Limb (tissue), 2 donors: Measurements from ENCODE around the gene MACROD2.
"Not testable (repeated sequence)": the region's sequence is repeated elsewhere in the genome, so short reads cannot be mapped to it uniquely, and the experiment has no call there.

Experiments
- DNase-seq, 2 donors: peaks; one replicate each; pipeline ENCODE4 v3.0.0-alpha.2; 2016; ENCODE audit errors: extremely low spot score in 2 of 2

The MACROD2 gene

GRCh38 chr20:15991279-15991678, 1996.0 kb downstream of the MACROD2 start:
- no peak for DNase-seq

- DNase-seq = no peak
These were observed 1997.2 kb downstream of the MACROD2 start for GRCh38 chr20:15992564-15992963.

- DNase-seq = no peak
These were observed 2004.8 kb downstream of the MACROD2 start for GRCh38 chr20:16000112-16000511.

- no peak for DNase-seq
These were observed 2006.0 kb downstream of the MACROD2 start for GRCh38 chr20:16001286-16001685.

- no peak for DNase-seq
These were observed 2008.0 kb downstream of the MACROD2 start for GRCh38 chr20:16003310-16003709.

- no peak for DNase-seq
These were observed 2009.0 kb downstream of the MACROD2 start for GRCh38 chr20:16004108-16004854.

GRCh38 chr20:16005021-16005914, 2010.0 kb downstream of the MACROD2 start:
- no peak for DNase-seq

- DNase-seq = no peak
These were observed 2010.7 kb downstream of the MACROD2 start for GRCh38 chr20:16005915-16006493.

- DNase-seq = no peak
These were observed 2011.8 kb downstream of the MACROD2 start for GRCh38 chr20:16007164-16007563.

- no peak for DNase-seq
These were observed 2012.6 kb downstream of the MACROD2 start for GRCh38 chr20:16007962-16008361.

- no peak for DNase-seq
These were observed 2015.7 kb downstream of the MACROD2 start for GRCh38 chr20:16011056-16011455.

- DNase-seq = no peak
These were observed 2016.2 kb downstream of the MACROD2 start for GRCh38 chr20:16011519-16011918.

- DNase-seq = not testable (repeated sequence)
These were observed 2017.6 kb downstream of the MACROD2 start for GRCh38 chr20:16012934-16013333.

- no peak for DNase-seq
These were observed 2018.3 kb downstream of the MACROD2 start for GRCh38 chr20:16013631-16014030.

GRCh38 chr20:16014436-16014835, 2019.1 kb downstream of the MACROD2 start:
- DNase-seq = no peak

GRCh38 chr20:16017656-16018055, 2022.3 kb downstream of the MACROD2 start:
- DNase-seq = no peak

GRCh38 chr20:16018881-16019280, 2023.6 kb downstream of the MACROD2 start:
- no peak for DNase-seq

- no peak for DNase-seq
These were observed 2025.7 kb downstream of the MACROD2 start for GRCh38 chr20:16020971-16021370.

GRCh38 chr20:16025084-16025483, 2029.8 kb downstream of the MACROD2 start:
- peak in 1 of 2 donors; percentile 21 for DNase-seq

- no peak for DNase-seq
These were observed 2032.4 kb downstream of the MACROD2 start for GRCh38 chr20:16027686-16028085.

- no peak for DNase-seq
These were observed 2033.6 kb downstream of the MACROD2 start for GRCh38 chr20:16028923-16029322.

GRCh38 chr20:16030253-16030652, 2034.9 kb downstream of the MACROD2 start:
- DNase-seq = no peak
